GM04503 (cell line): Measurements from ENCODE around the gene OLIG1.

ENCODE experiments used
- DNase-seq: peaks from one replicate; pipeline ENCODE4 v3.0.0-alpha.2; 2012; ENCODE audit warnings: low read depth

OLIG1 gene, protein sequence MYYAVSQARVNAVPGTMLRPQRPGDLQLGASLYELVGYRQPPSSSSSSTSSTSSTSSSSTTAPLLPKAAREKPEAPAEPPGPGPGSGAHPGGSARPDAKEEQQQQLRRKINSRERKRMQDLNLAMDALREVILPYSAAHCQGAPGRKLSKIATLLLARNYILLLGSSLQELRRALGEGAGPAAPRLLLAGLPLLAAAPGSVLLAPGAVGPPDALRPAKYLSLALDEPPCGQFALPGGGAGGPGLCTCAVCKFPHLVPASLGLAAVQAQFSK

DNA sequence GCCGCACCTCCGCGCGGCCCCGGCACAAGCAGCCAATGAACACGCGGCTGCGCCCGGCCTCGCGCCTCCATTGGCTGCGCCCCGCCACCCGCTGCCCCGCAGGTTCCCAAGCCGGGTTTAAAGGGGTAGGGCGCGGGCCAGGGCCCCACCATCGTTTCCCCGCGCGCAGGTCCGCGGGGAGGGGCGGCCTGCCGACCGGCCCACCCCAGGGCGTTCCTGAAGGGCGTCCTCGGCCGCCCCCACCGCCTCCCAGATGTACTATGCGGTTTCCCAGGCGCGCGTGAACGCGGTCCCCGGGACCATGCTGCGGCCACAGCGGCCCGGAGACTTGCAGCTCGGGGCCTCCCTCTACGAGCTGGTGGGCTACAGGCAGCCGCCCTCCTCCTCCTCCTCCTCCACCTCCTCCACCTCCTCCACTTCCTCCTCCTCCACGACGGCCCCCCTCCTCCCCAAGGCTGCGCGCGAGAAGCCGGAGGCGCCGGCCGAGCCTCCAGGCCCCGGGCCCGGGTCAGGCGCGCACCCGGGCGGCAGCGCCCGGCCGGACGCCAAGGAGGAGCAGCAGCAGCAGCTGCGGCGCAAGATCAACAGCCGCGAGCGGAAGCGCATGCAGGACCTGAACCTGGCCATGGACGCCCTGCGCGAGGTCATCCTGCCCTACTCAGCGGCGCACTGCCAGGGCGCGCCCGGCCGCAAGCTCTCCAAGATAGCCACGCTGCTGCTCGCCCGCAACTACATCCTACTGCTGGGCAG, at the start of gene OLIG1:
TSS of gene OLIG1 (plus strand) at position 148 of the 750 bp plus-strand sequence. CDS start at position 254, 106 bp downstream.
- no peak for DNase-seq

DNA sequence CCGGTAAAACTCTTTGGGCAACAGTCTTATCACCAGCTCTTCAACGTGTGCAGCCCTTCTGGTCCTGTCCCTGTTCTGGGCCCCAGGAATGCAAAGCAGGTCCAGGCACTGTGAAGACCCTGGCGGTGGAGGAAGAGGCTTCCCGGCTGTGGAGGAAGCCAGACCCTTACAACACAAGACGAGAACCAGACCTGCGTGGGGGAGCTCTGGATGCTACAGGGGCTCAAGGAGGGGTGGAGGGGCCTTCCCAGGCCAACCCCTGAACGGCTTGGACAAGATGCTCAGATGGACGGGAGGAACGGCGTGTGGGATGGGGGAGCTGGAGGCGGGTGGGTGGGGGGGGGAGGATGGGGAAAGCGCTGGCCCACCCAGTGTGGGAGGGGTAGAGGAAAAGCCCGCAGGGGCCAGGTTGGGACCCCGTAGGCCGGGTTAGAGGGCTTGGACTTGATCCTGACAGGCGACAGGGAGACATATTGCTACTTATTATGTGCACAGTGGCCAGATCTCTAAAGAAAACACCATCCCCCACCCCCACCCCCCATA, 49.3 kb upstream of the OLIG1 start:
- DNase-seq = no peak

DNA sequence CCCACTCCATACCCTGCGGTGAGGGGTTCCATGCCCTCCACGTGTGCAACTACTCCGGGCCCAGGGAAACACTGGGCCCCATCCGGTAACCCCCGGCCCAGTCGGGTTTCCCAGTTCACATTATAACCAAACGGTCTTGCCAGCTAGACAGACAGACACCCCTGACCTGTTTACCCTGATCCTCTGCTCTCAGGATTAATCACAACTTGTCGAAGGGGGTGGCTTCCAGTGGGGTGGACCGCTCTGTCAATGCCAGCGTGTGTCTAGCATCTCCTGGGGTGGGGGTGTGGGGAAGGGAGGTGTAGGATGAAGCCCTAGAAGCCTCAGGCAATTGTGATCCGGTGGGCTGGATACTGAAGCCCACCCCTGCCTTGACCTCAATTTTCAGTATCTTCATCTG, 48.8 kb upstream of the OLIG1 start:
- no peak for DNase-seq

DNA sequence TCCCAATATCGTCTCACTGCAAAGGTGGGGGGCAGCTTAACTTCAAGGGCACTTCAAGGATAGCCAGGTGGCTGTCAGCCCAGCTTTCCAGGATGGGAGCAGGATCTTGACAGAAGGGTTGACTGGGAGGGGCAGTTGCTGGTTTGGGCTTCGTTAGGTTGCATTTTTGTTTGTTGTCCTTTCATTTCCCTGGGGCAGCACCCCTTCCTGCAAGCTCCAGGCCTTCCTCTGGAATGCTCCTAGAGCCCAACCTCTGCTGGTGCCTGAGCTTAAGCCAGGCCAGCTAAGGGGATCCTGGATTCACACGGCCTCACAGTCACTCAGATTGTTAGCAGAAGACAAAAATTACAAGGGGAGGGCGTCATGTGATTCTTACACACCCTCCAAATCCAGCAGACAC, 48.3 kb upstream of the OLIG1 start:
- no peak for DNase-seq

DNA sequence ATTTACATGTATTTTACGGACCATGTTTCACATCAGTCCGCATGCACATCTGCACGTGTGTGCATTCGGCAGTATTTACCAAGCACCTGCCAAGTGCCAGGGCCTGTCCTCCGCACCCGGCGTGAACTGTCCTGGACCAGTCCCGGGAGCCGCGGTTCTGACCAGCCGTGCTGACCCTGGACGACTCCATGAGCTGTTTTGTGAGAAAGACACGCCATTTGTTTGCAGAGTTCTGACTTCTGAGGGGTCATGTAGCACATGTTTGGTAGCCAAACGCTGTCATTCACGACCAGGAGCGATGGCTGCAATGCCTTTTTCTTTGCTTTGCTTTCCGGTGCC, 47.5 kb upstream of the OLIG1 start:
- no peak for DNase-seq

DNA sequence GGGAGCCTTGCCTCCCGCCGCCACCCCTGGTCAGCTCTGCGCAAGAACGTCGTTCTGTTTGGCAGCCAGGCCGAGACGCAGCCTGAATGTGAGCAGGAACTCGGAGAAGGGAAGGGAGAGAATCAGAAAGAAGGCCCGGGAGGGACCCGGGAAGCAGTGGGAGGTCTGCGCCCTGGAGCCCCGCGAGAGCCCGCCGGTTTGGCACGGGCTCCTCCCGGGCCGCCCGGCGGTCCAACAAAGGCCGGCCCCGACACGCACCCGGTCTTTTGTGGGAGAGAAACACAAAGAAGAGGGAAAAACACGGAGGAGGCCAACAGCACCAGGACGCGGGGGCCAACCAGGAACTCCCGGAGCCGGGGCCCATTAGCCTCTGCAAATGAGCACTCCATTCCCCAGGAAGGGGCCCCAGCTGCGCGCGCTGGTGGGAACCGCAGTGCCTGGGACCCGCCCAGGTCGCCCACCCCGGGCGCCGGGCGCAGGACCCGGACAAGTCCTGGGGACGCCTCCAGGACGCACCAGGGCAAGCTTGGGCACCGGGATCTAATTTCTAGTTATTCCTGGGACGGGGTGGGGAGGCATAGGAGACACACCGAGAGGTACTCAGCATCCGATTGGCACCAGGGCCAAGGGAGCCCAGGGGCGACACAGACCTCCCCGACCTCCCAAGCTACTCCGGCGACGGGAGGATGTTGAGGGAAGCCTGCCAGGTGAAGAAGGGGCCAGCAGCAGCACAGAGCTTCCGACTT, 46.9 kb upstream of the OLIG1 start:
- DNase-seq = no peak

DNA sequence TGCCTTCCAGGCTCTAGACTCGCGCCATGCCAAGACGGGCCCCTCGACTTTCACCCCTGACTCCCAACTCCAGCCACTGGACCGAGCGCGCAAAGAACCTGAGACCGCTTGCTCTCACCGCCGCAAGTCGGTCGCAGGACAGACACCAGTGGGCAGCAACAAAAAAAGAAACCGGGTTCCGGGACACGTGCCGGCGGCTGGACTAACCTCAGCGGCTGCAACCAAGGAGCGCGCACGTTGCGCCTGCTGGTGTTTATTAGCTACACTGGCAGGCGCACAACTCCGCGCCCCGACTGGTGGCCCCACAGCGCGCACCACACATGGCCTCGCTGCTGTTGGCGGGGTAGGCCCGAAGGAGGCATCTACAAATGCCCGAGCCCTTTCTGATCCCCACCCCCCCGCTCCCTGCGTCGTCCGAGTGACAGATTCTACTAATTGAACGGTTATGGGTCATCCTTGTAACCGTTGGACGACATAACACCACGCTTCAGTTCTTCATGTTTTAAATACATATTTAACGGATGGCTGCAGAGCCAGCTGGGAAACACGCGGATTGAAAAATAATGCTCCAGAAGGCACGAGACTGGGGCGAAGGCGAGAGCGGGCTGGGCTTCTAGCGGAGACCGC, 46.3 kb upstream of the OLIG1 start:
- DNase-seq = no peak

DNA sequence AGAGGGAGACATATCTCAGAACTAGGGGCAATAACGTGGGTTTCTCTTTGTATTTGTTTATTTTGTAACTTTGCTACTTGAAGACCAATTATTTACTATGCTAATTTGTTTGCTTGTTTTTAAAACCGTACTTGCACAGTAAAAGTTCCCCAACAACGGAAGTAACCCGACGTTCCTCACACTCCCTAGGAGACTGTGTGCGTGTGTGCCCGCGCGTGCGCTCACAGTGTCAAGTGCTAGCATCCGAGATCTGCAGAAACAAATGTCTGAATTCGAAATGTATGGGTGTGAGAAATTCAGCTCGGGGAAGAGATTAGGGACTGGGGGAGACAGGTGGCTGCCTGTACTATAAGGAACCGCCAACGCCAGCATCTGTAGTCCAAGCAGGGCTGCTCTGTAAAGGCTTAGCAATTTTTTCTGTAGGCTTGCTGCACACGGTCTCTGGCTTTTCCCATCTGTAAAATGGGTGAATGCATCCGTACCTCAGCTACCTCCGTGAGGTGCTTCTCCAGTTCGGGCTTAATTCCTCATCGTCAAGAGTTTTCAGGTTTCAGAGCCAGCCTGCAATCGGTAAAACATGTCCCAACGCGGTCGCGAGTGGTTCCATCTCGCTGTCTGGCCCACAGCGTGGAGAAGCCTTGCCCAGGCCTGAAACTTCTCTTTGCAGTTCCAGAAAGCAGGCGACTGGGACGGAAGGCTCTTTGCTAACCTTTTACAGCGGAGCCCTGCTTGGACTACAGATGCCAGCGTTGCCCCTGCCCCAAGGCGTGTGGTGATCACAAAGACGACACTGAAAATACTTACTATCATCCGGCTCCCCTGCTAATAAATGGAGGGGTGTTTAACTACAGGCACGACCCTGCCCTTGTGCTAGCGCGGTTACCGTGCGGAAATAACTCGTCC, 45.5 kb upstream of the OLIG1 start:
- no peak for DNase-seq

DNA sequence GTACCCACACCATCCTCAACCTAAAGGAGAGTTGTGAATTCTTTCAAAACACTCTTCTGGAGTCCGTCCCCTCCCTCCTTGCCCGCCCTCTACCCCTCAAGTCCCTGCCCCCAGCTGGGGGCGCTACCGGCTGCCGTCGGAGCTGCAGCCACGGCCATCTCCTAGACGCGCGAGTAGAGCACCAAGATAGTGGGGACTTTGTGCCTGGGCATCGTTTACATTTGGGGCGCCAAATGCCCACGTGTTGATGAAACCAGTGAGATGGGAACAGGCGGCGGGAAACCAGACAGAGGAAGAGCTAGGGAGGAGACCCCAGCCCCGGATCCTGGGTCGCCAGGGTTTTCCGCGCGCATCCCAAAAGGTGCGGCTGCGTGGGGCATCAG, 44.8 kb upstream of the OLIG1 start:
- DNase-seq = no peak

DNA sequence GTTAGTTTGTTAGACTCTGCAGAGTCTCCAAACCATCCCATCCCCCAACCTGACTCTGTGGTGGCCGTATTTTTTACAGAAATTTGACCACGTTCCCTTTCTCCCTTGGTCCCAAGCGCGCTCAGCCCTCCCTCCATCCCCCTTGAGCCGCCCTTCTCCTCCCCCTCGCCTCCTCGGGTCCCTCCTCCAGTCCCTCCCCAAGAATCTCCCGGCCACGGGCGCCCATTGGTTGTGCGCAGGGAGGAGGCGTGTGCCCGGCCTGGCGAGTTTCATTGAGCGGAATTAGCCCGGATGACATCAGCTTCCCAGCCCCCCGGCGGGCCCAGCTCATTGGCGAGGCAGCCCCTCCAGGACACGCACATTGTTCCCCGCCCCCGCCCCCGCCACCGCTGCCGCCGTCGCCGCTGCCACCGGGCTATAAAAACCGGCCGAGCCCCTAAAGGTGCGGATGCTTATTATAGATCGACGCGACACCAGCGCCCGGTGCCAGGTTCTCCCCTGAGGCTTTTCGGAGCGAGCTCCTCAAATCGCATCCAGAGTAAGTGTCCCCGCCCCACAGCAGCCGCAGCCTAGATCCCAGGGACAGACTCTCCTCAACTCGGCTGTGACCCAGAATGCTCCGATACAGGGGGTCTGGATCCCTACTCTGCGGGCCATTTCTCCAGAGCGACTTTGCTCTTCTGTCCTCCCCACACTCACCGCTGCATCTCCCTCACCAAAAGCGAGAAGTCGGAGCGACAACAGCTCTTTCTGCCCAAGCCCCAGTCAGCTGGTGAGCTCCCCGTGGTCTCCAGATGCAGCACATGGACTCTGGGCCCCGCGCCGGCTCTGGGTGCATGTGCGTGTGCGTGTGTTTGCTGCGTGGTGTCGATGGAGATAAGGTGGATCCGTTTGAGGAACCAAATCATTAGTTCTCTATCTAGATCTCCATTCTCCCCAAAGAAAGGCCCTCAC, 44.2 kb upstream of the OLIG1 start, which contains the start of gene OLIG2:
TSS of gene OLIG2 (plus strand) at position 447 of the 954 bp plus-strand sequence. CDS start 928 bp downstream, outside the sequence.
- no peak for DNase-seq

DNA sequence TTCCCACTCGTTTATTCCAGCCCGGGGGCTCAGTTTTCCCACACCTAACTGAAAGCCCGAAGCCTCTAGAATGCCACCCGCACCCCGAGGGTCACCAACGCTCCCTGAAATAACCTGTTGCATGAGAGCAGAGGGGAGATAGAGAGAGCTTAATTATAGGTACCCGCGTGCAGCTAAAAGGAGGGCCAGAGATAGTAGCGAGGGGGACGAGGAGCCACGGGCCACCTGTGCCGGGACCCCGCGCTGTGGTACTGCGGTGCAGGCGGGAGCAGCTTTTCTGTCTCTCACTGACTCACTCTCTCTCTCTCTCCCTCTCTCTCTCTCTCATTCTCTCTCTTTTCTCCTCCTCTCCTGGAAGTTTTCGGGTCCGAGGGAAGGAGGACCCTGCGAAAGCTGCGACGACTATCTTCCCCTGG, 43.5 kb upstream of the OLIG1 start:
- no peak for DNase-seq

DNA sequence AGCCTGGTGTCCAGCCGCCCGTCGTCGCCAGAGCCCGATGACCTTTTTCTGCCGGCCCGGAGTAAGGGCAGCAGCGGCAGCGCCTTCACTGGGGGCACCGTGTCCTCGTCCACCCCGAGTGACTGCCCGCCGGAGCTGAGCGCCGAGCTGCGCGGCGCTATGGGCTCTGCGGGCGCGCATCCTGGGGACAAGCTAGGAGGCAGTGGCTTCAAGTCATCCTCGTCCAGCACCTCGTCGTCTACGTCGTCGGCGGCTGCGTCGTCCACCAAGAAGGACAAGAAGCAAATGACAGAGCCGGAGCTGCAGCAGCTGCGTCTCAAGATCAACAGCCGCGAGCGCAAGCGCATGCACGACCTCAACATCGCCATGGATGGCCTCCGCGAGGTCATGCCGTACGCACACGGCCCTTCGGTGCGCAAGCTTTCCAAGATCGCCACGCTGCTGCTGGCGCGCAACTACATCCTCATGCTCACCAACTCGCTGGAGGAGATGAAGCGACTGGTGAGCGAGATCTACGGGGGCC, 43.0 kb upstream of the OLIG1 start:
- no peak for DNase-seq

DNA sequence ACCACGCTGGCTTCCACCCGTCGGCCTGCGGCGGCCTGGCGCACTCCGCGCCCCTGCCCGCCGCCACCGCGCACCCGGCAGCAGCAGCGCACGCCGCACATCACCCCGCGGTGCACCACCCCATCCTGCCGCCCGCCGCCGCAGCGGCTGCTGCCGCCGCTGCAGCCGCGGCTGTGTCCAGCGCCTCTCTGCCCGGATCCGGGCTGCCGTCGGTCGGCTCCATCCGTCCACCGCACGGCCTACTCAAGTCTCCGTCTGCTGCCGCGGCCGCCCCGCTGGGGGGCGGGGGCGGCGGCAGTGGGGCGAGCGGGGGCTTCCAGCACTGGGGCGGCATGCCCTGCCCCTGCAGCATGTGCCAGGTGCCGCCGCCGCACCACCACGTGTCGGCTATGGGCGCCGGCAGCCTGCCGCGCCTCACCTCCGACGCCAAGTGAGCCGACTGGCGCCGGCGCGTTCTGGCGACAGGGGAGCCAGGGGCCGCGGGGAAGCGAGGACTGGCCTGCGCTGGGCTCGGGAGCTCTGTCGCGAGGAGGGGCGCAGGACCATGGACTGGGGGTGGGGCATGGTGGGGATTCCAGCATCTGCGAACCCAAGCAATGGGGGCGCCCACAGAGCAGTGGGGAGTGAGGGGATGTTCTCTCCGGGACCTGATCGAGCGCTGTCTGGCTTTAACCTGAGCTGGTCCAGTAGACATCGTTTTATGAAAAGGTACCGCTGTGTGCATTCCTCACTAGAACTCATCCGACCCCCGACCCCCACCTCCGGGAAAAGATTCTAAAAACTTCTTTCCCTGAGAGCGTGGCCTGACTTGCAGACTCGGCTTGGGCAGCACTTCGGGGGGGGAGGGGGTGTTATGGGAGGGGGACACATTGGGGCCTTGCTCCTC, 42.3 kb upstream of the OLIG1 start:
- DNase-seq = no peak

DNA sequence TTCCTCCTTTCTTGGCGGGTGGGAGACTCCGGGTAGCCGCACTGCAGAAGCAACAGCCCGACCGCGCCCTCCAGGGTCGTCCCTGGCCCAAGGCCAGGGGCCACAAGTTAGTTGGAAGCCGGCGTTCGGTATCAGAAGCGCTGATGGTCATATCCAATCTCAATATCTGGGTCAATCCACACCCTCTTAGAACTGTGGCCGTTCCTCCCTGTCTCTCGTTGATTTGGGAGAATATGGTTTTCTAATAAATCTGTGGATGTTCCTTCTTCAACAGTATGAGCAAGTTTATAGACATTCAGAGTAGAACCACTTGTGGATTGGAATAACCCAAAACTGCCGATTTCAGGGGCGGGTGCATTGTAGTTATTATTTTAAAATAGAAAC, 41.7 kb upstream of the OLIG1 start:
- no peak for DNase-seq

DNA sequence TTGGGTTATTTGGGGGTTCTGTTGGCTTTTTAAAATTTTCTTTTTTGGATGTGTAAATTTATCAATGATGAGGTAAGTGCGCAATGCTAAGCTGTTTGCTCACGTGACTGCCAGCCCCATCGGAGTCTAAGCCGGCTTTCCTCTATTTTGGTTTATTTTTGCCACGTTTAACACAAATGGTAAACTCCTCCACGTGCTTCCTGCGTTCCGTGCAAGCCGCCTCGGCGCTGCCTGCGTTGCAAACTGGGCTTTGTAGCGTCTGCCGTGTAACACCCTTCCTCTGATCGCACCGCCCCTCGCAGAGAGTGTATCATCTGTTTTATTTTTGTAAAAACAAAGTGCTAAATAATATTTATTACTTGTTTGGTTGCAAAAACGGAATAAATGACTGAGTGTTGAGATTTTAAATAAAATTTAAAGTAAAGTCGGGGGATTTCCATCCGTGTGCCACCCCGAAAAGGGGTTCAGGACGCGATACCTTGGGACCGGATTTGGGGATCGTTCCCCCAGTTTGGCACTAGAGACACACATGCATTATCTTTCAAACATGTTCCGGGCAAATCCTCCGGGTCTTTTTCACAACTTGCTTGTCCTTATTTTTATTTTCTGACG, 41.1 kb upstream of the OLIG1 start:
- DNase-seq = no peak

DNA sequence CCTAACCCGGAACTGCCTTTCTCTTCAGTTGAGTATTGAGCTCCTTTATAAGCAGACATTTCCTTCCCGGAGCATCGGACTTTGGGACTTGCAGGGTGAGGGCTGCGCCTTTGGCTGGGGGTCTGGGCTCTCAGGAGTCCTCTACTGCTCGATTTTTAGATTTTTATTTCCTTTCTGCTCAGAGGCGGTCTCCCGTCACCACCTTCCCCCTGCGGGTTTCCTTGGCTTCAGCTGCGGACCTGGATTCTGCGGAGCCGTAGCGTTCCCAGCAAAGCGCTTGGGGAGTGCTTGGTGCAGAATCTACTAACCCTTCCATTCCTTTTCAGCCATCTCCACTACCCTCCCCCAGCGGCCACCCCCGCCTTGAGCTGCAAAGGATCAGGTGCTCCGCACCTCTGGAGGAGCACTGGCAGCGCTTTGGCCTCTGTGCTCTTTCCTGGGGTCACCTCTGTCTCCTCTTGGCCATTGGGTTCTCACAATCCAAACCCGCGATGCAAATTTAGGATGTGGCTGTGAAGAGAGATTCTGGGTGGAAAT, 40.5 kb upstream of the OLIG1 start:
- DNase-seq = no peak

DNA sequence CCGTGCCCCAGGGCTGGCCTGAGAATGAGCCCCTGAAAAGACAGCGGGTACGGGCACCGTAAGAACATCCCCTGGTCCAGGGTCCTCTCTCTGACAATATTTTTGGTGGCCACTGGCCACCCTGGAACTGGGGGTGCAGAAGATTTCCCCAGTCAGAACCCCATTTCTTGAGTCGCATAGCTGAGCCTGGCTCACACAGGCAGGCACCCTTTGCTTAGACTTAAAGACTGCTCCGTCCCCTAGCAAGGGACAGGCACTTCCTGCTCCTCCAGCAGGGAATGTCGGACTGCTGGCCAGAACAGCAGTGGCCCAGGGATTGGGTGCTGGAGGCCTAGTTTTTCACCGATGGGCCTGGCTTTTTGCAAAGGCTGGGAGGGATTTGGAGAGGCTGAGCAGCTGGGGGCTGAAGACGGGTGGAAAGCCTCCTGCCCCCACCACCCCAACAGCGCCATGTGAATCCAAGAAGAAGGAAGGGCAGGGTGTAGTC, 39.9 kb upstream of the OLIG1 start:
- no peak for DNase-seq

DNA sequence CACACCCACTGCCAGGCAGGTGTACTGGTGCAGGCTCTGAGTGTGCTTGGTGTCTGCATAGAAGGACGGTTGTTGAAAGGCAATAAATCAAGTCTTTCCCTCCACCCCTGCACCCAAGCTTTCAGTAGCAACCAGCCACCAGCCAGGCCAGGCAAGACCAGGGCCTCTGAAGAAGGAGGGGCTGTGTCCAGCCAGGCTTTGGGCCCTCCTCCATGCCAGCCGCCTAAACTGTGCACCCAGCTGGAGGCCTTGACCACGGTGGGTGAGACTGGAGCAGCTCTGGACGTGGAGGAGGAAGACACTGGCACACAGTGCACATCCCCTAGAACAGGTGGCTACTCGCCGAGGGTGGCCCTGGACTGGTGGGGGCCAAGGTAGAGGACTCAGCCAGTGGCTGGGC, 39.3 kb upstream of the OLIG1 start:
- DNase-seq = no peak
